Ishikawa (cell line): ENCODE results near the gene IWS1.

Source experiments
- CEBPB ChIP-seq: IDR thresholded peaks from 2 replicates; pipeline ENCODE4 v1.6.1; 2012
- CREB1 ChIP-seq: IDR thresholded peaks from 2 replicates; pipeline ENCODE4 v1.6.1; 2012; ENCODE audit warnings: low read depth
- EGR1 ChIP-seq: IDR thresholded peaks from 2 replicates; pipeline ENCODE4 v1.6.1; 2012
- EP300 ChIP-seq: IDR thresholded peaks from 2 replicates; pipeline ENCODE4 v1.6.1; 2012; ENCODE audit warnings: borderline replicate concordance
- FOXM1 ChIP-seq: IDR thresholded peaks from 2 replicates; pipeline ENCODE4 v1.6.1; 2012; ENCODE audit warnings: low read depth, borderline replicate concordance
- MAX ChIP-seq: IDR thresholded peaks from 2 replicates; pipeline ENCODE4 v1.6.1; 2012
- NFIC ChIP-seq: IDR thresholded peaks from 2 replicates; pipeline ENCODE4 v1.6.1; 2012
- RAD21 ChIP-seq: IDR thresholded peaks from 2 replicates; pipeline ENCODE4 v1.6.1; 2012; ENCODE audit warnings: low read depth
- TAF1 ChIP-seq: IDR thresholded peaks from 2 replicates; pipeline ENCODE4 v1.6.1; 2012; ENCODE audit warnings: low read depth, mild to moderate bottlenecking
- TCF12 ChIP-seq: IDR thresholded peaks from 2 replicates; pipeline ENCODE4 v1.6.1; 2012; ENCODE audit warnings: low read depth
- TEAD4 ChIP-seq: IDR thresholded peaks from 2 replicates; pipeline ENCODE4 v1.6.1; 2012
- USF1 ChIP-seq: IDR thresholded peaks from 2 replicates; pipeline ENCODE4 v1.6.1; 2012
- YY1 ChIP-seq: IDR thresholded peaks from 2 replicates; pipeline ENCODE4 v1.6.1; 2012; ENCODE audit warnings: low read depth
- ZBTB7A ChIP-seq: IDR thresholded peaks from 2 replicates; pipeline ENCODE4 v1.6.1; 2012; ENCODE audit warnings: low read depth
- TF ChIP-seq, protein P1 (sequence below): IDR thresholded peaks from 2 replicates; pipeline ENCODE4 v1.6.1; 2012; ENCODE audit warnings: low read depth, mild to moderate bottlenecking

IWS1 gene

GRCh38 chr2:127558911-127559310, 32.6 kb upstream of the IWS1 start:
- TF ChIP-seq TAF1, result no peak
- no peak for TF ChIP-seq ZBTB7A

- TF ChIP-seq CREB1 (no peak), CEBPB (no peak), RAD21 (no peak), TEAD4 (no peak), ZBTB7A (no peak), FOXM1 (no peak)
- TF ChIP-seq, protein P1, sequence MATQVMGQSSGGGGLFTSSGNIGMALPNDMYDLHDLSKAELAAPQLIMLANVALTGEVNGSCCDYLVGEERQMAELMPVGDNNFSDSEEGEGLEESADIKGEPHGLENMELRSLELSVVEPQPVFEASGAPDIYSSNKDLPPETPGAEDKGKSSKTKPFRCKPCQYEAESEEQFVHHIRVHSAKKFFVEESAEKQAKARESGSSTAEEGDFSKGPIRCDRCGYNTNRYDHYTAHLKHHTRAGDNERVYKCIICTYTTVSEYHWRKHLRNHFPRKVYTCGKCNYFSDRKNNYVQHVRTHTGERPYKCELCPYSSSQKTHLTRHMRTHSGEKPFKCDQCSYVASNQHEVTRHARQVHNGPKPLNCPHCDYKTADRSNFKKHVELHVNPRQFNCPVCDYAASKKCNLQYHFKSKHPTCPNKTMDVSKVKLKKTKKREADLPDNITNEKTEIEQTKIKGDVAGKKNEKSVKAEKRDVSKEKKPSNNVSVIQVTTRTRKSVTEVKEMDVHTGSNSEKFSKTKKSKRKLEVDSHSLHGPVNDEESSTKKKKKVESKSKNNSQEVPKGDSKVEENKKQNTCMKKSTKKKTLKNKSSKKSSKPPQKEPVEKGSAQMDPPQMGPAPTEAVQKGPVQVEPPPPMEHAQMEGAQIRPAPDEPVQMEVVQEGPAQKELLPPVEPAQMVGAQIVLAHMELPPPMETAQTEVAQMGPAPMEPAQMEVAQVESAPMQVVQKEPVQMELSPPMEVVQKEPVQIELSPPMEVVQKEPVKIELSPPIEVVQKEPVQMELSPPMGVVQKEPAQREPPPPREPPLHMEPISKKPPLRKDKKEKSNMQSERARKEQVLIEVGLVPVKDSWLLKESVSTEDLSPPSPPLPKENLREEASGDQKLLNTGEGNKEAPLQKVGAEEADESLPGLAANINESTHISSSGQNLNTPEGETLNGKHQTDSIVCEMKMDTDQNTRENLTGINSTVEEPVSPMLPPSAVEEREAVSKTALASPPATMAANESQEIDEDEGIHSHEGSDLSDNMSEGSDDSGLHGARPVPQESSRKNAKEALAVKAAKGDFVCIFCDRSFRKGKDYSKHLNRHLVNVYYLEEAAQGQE, result no peak
Observed at GRCh38 chr2:127552846-127553245, 26.6 kb upstream of the IWS1 start.

DNA sequence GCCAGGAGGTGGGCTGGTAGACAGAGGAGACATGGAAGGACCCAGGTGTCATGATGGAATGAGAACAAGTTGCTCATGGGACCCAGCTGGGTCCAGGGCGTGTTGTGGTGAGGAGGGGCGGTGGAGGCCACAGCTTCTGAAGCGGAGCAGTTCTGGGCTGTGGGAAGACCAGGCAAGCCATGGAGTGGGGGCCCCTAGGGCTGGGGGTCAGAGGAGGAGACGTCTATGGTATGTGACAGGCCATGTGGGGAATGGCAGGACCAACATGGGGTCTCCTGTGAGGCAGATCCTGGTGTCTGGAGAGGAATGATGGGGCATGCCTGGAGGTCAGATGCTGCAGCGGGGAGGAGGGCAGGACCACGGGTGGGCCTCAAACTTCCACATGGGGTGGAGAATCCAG, 26.0 kb upstream of the IWS1 start:
- TF ChIP-seq CREB1 (no peak), CEBPB (no peak), TAF1 (no peak), EGR1 (no peak), RAD21 (no peak)

GRCh38 chr2:127551221-127551930, 25.1 kb upstream of the IWS1 start:
- TF ChIP-seq MAX (no peak), RAD21 (no peak), CEBPB (no peak), TEAD4 (no peak)
- TF ChIP-seq, protein P1, result no peak

DNA sequence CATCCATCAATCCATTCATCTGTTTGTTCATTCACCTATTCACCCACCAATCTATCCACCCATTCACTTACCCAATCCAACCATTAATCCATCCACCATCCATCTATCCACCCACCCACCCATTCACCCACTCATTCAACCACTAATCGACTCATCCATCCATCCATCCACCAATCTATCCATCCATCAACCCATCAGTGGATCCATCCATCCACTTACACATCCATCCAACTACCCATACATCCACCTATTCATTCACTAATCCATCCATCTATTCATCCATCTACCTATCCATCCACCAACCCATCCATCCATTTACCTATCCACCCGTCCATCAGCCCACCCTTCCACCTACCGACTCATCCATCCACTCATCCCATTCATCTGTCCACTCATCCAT, 20.5 kb upstream of the IWS1 start:
- TF ChIP-seq CREB1, result no peak
- TF ChIP-seq YY1, result no peak
- no peak for TF ChIP-seq FOXM1
- TF ChIP-seq, protein P1, result no peak
- no peak for TF ChIP-seq TAF1
- no peak for TF ChIP-seq NFIC
- TF ChIP-seq RAD21, result no peak
- TF ChIP-seq TCF12, result no peak
- TF ChIP-seq EP300, result no peak
- no peak for TF ChIP-seq ZBTB7A
- no peak for TF ChIP-seq EGR1
- no peak for TF ChIP-seq MAX

DNA sequence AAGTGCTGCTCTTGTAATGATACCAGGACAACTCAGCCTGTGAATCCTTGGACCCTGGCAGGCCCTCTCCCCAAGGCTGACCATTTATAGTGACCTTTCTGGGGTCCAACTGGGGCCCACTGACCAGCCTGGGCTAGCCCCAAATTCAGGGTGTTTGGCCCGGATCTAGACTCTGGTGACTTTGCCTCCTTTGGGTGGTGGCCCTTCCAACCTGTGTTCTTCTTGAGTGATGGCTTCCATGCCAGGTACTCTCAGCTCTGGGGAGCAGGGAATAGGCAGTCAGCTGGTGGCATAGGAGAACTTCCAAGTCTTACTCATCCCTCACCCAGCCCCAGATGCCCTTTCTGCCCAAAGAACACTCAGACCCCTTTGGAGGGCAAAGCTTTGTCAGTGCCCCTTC, 19.5 kb upstream of the IWS1 start:
- TF ChIP-seq EP300, result no peak
- TF ChIP-seq YY1, result no peak
- TF ChIP-seq ZBTB7A, result no peak
- no peak for TF ChIP-seq FOXM1
- TF ChIP-seq RAD21, result no peak
- no peak for TF ChIP-seq CEBPB
- TF ChIP-seq USF1, result no peak
- no peak for TF ChIP-seq EGR1
- TF ChIP-seq MAX, result no peak
- TF ChIP-seq, protein P1, result no peak
- TF ChIP-seq CREB1, result no peak
- TF ChIP-seq TAF1, result no peak
- TF ChIP-seq TEAD4, result no peak
- no peak for TF ChIP-seq NFIC
- TF ChIP-seq TCF12, result no peak
